HG03571 (cell line): Measurements from ENCODE around the gene ZSCAN12.
"Not testable (repeated sequence)": the region's sequence is repeated elsewhere in the genome, so short reads cannot be mapped to it uniquely, and the experiment has no call there.

Experiments used
- ATAC-seq: cut with Tn5 transposase; IDR thresholded peaks from one replicate; pipeline ENCODE4 v1.9.1; 2021; ENCODE audit not compliant: unreplicated experiment

Gene ZSCAN12

DNA sequence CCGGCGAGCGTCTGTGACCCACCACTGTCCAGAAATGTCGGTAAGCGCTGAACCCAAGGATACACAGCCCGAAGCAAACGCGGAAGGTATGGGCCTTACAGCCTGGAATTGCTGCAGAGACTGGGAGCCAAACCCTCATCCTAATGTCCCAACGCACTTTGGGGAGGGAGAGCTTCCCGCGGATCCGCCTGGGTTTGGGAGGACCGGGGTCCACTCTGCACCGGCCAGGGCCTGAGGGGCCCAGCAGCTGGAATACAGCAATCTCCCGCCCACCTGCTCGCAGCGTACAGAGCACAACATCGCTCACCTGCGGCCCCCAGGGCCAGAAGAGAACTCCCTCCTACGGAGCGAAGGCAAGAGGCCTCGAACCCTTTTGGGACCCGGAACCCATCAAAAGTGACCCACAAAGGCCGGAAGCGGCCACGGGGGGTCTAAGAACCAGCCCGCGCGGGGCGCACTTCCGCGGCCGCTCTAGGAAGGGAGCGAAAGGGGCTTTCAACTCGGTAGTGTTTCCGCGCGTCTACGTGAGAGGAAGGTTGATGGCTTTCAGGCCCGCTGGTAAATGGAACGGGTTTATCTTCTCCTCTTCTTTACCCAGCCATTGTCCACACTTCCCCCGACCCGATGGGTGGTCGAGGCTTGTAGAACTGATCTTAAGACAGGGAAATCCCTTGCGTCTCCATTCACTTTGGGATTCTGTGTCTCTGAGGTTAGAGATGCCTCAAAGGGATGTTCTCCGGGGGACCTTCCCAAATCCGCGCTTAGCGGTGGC, at the start of gene ZSCAN12:
ZSCAN12 (minus strand) TSS at position 398 of the 772 bp plus-strand sequence. CDS start 1,342 bp downstream, outside the sequence.
- ATAC-seq, result peak; percentile 83

DNA sequence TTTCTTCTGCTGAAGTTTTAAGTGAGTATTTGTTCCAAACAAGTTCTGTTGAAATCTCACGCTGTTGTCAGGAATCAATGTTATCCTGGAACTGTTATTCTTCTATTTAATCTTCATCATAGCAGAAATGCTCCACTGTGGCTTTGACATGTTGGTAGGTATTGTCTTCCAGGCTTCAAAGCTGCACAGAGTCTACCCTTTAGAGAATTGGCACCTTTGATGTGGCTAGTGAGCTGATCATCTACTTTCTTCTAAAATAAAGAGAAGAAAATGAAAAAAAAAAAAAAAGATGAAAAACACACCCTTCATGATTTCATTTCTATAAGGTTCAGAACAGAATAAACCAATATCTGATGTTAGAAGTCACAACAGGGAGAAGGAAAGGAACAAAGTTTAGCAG, 49.5 kb upstream of the ZSCAN12 start:
- no peak for ATAC-seq

DNA sequence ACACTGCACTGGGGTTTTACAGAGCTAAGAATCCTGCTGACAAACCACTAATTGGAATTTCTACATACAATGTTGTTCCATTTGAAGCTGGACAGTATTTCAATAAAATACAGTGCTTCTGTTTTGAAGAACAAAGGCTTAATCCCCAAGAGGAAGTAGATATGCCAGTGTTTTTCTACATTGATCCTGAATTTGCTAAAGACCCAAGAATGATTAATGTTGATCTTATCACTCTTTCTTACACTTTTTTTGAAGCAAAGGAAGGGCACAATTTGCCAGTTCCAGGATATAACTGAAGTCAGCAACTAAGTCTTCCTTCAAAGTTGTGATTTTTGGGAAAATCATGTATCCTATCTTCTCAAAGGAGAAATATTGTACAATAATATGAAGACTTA, 48.0 kb upstream of the ZSCAN12 start:
- ATAC-seq, result not testable (repeated sequence)

DNA sequence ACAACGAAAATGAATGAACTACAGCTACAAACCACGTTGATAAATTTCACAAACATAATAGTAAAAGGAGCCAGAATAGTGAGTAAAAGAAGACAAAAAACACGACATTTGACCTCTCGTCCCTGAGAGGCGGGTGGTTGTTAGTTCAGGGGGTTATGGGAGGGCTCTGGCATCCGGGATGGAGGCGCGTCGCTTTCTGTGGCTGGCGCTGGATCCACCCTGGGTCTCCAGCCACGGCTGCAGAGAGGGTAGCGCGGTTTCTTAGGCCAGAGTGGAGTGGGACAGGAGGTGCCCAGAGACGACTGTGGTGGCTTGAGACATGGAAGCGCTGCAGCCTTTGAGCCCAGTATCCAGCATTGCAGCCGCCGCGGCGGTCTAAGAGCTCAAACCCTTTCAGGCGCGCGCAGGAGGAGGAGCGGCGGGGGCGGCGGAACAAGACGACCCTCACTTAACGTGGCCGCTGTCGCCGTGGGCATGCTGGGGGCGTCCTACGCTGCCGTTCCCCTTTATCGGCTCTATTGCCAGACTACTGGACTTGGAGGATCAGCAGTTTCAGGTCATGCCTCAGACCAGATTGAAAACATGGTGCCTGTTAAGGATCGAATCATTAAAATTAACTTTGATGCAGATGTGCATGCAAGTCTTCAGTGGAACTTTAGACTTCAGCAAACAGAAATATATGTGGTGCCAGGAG, 47.4 kb upstream of the ZSCAN12 start:
- no peak for ATAC-seq

DNA sequence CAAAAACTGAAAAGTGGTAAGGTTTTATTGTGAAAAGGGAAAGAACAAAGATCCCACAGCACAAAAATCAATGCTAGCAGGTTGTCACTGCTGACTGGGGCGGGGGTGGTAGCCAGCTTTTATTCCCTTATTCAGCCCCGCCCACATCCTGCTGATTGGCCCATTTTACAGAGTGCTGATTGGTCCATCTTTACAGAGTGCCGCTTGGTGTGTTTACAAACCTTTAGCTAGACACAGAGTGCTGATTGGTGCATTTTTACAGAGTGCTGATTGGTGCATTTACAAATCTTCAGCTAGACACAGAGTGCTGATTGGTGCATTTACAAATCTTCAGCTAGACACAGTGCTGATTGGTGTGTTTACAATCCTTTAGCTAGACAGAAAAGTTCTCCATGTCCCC, 45.2 kb upstream of the ZSCAN12 start:
- ATAC-seq, result not testable (repeated sequence)

DNA sequence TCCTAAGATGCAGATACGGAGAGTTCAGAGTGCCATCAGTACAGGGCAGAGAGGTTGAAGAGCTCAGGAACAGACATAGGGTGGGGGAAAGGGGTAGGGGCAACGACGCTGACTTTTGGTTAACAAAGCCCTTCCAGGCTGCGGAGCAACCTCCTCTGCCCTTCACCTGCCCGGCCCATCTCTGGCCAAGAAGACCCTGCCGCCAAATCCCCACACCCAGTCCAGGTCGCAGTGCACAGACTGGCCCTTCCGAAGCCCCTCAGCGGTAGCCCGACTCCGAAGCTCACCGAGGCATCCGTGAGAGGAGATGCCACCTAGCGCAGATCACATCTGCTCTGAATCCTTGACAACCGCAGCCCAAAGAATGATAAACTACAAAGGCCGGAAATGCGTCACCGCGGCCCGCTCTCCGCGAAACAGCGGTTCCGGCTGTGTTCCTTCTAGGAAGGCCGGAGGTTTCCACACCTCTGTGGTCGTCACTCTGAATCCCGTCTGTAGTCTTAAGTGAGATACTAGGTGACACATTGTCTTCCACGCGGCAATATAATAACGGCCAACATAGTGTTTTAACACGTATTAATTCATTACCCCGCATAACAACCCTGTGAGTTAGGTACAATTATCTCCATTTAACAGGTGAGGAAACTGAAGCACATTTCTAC, 43.7 kb upstream of the ZSCAN12 start, which contains the start of gene ZSCAN23:
ZSCAN23 (minus strand) TSS at position 380 of the 662 bp plus-strand sequence. CDS start 7,225 bp downstream, outside the sequence.
- ATAC-seq, result peak; percentile 90

DNA sequence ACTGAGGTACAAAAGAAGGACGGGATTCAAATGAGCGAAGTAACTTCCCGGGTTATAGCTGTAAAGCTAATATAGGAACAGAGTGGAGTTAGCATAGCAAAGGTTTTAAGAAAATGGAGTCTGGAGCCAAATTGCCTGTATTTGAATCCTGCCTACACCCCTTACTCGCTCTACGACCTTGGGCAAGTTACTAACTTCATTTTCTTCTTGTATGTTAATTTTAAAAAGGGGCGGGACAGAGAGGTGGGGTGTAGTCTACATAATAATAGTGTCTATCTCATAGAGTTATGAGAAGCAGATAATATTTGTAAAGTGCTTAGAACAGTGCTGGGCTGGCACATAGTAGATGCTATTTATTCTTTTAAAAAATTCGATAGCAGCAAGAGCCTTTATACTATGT, 43.0 kb upstream of the ZSCAN12 start:
- no peak for ATAC-seq

DNA sequence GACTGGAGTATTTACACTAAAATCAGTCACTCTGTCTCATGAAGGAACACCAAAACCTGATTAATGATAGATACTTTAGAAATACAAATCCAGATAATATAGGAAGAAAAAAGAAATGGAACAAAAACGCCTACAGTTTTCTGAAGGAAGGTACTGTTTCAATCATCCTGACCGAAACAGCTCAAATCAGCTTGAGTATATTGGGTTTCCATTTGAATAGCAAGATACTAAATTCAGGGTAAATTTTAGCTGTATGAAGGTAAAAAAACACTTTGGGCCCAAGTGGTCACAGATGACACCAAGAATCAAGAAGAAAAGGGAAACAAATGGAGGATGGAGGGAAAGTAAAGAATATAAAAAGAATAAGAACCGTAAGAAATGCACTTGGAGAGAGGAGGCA, 36.9 kb upstream of the ZSCAN12 start:
- no peak for ATAC-seq

DNA sequence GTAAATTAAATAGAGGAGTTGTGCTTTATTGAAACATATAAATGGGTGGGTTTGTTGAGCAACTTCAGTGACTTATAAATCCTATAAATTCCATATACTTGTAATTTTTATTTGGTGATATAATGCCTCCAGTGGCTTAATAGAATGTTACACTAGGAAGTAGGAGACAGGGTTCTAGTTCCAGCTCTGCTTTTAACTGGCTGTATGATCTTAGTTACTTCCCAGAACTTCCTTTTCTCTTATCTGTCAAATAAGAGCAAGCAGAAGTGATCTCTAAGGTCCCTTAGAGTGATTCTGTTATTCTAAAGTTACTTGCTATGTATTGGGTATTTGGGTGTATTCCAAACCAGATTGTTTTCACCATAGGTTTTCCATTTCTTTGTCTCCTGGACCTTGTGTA, 33.6 kb upstream of the ZSCAN12 start:
- ATAC-seq, result no peak

DNA sequence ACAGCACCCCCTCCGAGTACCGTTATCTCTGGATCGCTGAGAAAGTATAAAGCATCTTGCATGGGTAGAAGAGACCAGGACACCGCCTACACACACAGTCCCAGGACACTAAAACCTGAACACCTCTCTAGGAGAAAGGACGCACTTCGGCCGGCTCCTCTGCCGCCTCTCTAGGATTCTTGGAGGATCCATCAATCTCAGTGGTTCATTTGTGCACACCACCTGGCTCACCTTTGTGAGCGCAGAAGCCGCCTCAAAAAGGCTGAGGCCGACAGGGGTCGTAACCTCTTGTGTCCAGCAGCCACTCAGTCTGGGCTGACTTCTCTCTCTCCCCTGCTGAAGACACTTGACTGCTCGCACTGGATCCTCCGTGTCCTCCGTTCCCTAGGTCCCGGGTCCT, 30.2 kb upstream of the ZSCAN12 start:
- no peak for ATAC-seq

DNA sequence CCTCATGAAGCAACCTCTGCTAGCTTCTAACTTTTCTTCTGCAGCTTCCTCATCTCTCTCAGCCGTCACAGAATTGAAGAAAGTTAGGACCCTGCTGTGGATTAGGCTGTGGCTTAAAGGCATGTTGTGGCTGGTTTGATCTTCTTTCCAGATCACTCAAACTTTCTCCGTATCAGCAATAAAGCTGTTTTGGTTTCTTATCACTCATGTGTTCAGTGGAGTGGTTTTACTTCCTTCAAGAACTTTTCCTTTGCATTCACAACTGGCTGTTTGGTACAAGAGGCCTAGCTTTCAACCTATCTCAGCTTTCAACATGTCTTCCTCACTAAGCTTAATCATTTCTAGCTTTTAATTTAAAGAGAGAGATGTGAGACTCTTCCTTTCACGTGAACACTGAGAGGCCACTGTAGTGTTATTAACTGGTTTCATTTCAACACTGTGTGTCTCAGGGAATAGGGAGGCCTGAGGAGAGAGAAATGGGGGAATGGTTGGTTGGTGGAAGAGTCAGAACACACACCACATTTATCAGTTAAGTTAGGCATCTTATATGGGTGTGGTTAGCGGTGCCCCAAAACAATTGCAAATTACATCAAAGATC, 26.5 kb upstream of the ZSCAN12 start:
- ATAC-seq, result peak; percentile 61

DNA sequence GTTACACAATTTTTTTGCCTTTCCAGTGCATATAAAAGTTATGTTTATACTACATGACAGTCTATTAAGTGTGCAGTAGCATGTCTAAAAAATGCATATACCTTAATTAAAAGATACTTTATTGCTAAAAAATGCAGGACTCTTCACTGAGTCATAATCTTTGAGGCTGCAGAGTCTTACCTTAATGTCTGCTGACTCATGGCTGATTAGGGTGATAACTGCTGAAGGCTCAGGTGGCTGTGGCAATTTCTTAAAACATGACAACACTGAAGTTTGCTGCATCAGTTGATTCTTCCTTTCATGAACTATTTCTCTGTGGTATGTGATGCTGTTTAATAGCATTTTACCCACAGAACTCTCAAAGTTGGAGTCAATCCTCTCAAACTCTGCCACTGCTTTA, 24.6 kb upstream of the ZSCAN12 start:
- ATAC-seq, result no peak

DNA sequence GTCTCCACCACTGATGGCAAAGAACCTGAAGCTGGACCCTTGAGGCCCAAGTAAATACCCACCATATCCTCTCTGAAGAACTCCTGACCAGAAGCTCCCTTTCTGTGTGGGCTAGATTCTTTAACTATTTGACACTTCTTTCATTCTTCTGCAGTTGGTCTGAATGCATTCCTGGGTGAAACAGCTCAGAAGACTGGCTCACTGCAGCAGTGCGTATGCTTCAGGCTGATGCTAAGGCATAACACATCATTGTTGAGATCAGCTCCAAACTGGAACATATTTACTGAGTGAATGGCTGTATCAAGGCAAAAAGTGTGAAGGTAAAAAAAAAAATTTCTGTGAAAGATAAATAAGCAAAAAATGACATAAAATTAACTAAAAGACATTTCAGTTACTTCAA, 24.0 kb upstream of the ZSCAN12 start:
- no peak for ATAC-seq

DNA sequence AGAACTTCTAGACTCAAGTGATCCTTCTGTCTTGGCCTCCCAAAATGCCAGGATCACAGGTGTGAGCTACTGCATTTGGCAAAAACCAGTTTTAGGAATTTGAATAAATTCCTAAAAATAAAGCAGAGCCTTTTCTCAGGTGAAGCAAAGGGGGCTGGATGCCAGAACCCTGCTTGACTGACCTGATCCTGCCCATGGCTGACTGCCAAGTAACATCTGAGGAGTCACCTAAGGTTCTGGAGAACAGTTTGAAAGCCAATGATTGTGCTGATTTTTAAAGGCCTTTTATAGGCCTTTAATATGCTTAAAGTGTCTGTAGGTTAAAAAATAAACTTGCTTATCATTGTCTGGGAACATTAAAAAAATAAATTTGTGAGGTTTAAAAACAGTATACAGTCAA, 14.1 kb upstream of the ZSCAN12 start:
- ATAC-seq, result no peak

DNA sequence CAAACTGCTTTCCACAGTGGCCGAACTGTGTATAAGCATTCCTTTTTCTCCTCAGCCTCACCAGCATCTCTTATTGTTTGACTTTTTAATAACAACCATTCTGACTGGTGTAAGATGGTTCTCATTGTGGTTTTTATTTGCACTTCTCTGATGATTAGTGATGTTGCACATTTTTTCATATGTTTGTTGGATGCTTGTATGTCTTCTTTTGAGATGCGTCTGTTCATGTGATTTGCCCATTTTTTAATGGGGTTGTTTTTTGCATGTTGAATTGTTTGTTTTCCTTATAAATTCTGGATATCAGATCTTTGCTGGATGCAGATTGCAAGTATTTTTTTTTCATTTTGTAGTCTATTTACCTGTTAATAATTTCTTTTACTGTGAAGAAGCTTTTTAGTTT, 11.2 kb upstream of the ZSCAN12 start:
- ATAC-seq, result no peak

DNA sequence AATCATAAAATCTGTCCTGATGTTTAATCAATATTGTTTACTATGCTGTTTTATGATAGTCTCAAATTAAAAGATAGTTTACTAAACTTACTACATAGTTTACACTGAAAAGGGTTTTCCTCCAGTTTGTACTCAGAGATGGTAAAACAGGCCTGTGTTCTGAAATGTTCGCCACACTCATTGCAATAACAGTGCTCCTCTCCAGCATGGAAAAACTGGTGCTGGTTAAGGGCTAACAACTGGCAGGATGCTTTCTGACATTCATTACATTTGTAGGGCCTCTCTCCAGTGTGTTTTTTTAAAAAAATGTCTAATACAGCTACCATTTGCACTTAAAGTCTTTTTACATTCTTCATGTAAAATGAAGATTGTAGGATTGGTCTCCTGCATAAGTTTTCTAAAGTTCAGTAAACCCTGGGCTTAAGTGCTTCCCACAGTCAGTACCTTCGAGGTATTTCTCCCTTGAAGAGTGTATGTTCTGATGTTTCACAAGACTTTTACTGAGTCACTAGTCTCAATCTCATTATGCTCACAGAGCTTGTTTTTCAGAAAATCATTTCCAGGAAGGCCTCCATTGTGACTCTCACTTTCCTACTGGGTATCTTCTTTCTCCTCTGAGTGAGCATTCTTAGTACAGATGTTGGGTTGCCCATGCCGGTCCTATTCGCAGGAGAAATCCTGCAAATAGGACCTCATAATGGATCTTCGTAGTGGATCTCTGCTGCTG, 8.7 kb upstream of the ZSCAN12 start:
- no peak for ATAC-seq

DNA sequence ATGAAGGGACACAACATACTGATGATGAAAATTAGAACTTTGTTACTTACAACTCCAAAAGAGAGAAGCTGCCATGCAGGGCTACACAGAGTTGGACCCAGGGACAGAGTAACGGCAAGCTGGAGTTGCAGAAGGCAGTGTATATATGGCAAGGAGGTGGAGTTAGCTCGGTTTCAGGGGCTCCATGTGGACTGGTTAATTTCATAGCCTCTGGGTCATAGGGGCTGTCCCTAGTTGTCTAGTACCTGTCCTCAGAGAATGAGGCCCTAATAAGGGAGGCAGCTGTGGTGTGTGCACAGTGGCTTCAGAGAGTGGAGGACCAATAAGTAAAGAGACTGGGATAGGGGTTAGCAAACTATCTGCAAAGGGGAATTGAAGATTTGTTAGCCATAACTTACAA, 7.9 kb upstream of the ZSCAN12 start:
- no peak for ATAC-seq

DNA sequence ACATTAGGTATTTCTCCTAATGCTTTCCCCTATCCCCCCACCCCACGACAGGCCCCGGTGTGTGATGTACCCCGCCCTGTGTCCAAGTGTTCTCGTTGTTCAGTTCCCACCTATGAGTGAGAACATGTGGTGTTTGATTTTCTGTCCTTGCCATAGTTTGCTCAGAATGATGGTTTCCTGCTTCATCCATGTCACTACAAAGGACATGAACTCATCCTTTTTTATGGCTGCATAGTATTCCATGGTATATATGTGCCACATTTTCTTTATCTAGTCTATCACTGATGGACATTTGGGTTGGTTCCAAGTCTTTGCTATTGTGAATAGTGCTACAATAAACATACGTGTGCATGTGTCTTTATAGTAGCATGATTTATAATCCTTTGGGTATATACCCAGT, 4.4 kb upstream of the ZSCAN12 start:
- not testable (repeated sequence) for ATAC-seq

DNA sequence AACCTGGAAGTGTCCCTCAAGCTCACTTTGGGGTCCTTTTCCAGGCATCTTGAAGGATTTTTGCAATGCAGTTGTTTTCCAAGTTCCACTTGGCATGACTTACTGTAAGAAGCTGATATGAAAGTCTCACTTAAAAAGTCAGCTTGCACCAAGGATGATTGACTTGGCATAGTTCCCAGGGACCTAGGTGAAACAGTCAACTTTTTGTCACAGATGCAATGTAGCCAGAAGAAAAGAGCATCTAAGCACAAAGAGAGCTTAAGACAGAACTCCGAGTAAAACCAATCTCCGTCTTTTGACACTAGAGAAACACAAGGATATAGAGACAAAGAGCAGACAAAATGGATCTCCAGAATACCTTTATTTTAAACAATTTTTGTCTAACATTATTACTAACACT, 2.6 kb upstream of the ZSCAN12 start:
- ATAC-seq, result no peak

DNA sequence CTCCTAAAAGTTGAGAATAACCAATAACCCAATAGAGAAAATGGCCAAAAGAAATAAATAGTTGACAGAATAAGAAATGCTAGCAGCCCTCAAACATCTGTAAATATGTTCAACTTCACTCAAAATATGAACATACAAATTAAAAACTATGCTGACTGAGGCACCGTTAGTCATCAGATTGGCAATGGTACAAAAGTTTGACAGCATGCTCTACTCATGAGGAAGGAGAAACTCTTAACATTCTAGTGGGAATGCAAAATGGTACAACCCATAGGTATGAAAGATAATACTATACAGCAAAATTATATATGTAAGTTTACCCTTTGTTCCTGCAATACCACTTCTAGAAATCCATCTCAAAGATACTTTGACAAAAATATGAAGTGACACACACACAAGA, 1.6 kb upstream of the ZSCAN12 start:
- ATAC-seq, result no peak

DNA sequence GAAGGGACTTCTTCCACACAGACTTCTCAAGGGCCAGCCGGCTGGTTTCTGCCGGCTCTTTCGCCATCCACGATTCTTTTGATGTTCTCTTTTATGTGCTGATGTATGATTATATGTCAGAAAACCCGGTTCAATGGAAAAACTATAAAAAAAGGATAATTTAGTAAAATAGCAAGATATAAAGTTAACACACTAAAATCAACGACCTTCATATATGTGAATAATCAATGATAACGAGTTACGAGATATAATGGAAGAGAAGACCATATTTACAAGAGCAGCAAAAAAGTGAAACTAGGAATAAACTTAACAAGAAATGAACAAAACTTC, 540 bp upstream of the ZSCAN12 start:
- ATAC-seq, result no peak
